ENCODE data around the gene MBD5. TPM values are rescaled to one million over a fixed set of nuclear protein-coding genes. Genes with fewer than 3 reads are reported as not detected.

Gene MBD5
- total and polyA plus RNA-seq, 11 donors, result 6.8 to 44.4 (median 24.9) TPM

GRCh38 chr2:148022351-148022750, 1.5 kb downstream of the MBD5 start:
- Histone ChIP-seq H3K36me3 (peaks cover 0 to 6% (median 0%) of the 10 kb centered on the region in 9 donors), H3K9me3 (no peaks in the 10 kb centered on the region), H3K4me1 (peaks cover 3 to 54% (median 34%) of the 10 kb centered on the region in 12 donors), H3K27ac (peak overlapping the region in 3 of 12 donors; percentile 91 to 95 (median 94)), H3K27me3 (no peaks in the 10 kb centered on the region), H3K4me3 (peak overlapping the region; percentile 51 to 94 (median 84))
- 14 to 22% (median 16%) methylated on average over 1 of the region's 1 CpG for WGBS, 4 donors
- no peak for TF ChIP-seq POLR2A (IDR thresholded peaks at IDR 0.05)
- TF ChIP-seq CTCF (IDR thresholded peaks at IDR 0.05), result no peak
- intact Hi-C loops (cut with DNase I), result loop anchor here in 3 of 10 donors (10.0 kb wide), 3 partner anchors 178 to 1562 kb away; partner anchors contain the start of genes ACVR2A (in 1 of the 3), EPC2 (in 1 of the 3) and MMADHC (in 1 of the 3)
- no peak for DNase-seq
- no peak for ATAC-seq

GRCh38 chr2:148022882-148023281, 2.0 kb downstream of the MBD5 start:
- no peaks in the 10 kb centered on the region for H3K9me3 ChIP-seq
- peaks cover 0 to 6% (median 0%) of the 10 kb centered on the region in 9 donors for H3K36me3 ChIP-seq
- ATAC-seq (no peak), DNase-seq (no peak)
- WGBS, 4 donors, result 74 to 87% (median 82%) methylated on average over 2 of the region's 2 CpGs
- H3K4me1 ChIP-seq, result peaks cover 3 to 54% (median 33%) of the 10 kb centered on the region in 12 donors
- peak overlapping the region in 1 of 12 donors; percentile 94 for H3K27ac ChIP-seq
- intact Hi-C loops (cut with DNase I), result loop anchor here in 3 of 10 donors (10.0 kb wide), 3 partner anchors 178 to 1562 kb away; partner anchors contain the start of genes ACVR2A (in 1 of the 3), EPC2 (in 1 of the 3) and MMADHC (in 1 of the 3)
- TF ChIP-seq CTCF (IDR thresholded peaks at IDR 0.05) (no peak), POLR2A (IDR thresholded peaks at IDR 0.05) (no peak)
- H3K4me3 ChIP-seq, result peak overlapping the region in 3 of 12 donors; percentile 76 to 87 (median 86)
- H3K27me3 ChIP-seq, result no peaks in the 10 kb centered on the region

GRCh38 chr2:148023861-148024260, 3.0 kb downstream of the MBD5 start:
- Histone ChIP-seq H3K4me3 (no peak overlapping the region), H3K9me3 (no peaks in the 10 kb centered on the region), H3K4me1 (peaks cover 3 to 47% (median 31%) of the 10 kb centered on the region in 12 donors), H3K27me3 (no peaks in the 10 kb centered on the region), H3K27ac (no peak overlapping the region), H3K36me3 (peaks cover 0 to 6% (median 0%) of the 10 kb centered on the region in 9 donors)
- ATAC-seq (no peak), DNase-seq (no peak)
- intact Hi-C loops (cut with DNase I), result loop anchor here in 3 of 10 donors (10.0 kb wide), 3 partner anchors 179 to 1561 kb away; partner anchors contain the start of genes ACVR2A (in 1 of the 3), EPC2 (in 1 of the 3) and MMADHC (in 1 of the 3)
- TF ChIP-seq POLR2A (IDR thresholded peaks at IDR 0.05) (no peak), CTCF (IDR thresholded peaks at IDR 0.05) (no peak)

GRCh38 chr2:148026573-148026972, 5.7 kb downstream of the MBD5 start:
- DNase-seq, result no peak
- intact Hi-C loops (cut with DNase I), result loop anchor here in 3 of 10 donors (10.0 kb wide), 3 partner anchors 182 to 1558 kb away; partner anchors contain the start of genes ACVR2A (in 1 of the 3), EPC2 (in 1 of the 3) and MMADHC (in 1 of the 3)
- no peak for ATAC-seq
- Histone ChIP-seq H3K4me3 (no peak overlapping the region), H3K27ac (no peak overlapping the region), H3K27me3 (no peaks in the 10 kb centered on the region), H3K36me3 (peaks cover 0 to 6% (median 0%) of the 10 kb centered on the region in 9 donors), H3K4me1 (peaks cover 3 to 35% (median 22%) of the 10 kb centered on the region in 12 donors), H3K9me3 (no peaks in the 10 kb centered on the region)
- 81 to 93% (median 87%) methylated on average over 2 of the region's 2 CpGs for WGBS, 4 donors
- TF ChIP-seq POLR2A (IDR thresholded peaks at IDR 0.05) (no peak), CTCF (IDR thresholded peaks at IDR 0.05) (no peak)
